ENCODE measurements around the gene PSTPIP1. TPM values are rescaled to one million over a fixed set of nuclear protein-coding genes. Genes with fewer than 3 reads are reported as not detected.
"Not testable (repeated sequence)": the region's sequence is repeated elsewhere in the genome, so short reads cannot be mapped to it uniquely, and the experiment has no call there.

PSTPIP1 gene
- total RNA-seq, 2 experiments from 2014 or later, result 100 to 125 TPM

DNA sequence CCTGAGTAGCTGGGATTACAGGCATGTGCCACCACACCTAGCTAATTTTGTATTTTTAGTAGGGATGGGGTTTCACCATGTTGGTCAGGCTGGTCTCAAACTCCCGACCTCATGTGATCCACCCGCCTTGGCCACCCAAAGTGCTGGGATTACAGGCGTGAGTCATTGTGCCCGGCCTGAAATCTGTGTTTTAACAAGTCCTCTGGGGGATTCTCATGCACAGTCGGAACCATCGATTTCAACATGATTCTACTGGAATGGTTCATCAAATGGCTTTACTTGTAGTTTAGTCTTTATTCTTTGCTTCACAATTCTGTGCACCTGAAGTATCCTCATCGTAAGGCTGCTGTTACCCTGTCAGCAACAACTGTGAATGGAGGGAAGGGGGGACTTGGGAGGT lies 28.9 kb upstream of the PSTPIP1 start:
- H3K36me3 Mint-ChIP-seq (ENCODE audit: low read depth); H3K9me3 Mint-ChIP-seq (ENCODE audit: low read depth); H3K27me3 Mint-ChIP-seq; intact Hi-C loops (cut with DNase I, micrococcal nuclease); POLR2A ChIA-PET; H3K4me1 Mint-ChIP-seq; H3K4me3 Mint-ChIP-seq; ATAC-seq; CTCF ChIA-PET; DNase-seq; H3K27ac Mint-ChIP-seq: not testable (repeated sequence)

DNA sequence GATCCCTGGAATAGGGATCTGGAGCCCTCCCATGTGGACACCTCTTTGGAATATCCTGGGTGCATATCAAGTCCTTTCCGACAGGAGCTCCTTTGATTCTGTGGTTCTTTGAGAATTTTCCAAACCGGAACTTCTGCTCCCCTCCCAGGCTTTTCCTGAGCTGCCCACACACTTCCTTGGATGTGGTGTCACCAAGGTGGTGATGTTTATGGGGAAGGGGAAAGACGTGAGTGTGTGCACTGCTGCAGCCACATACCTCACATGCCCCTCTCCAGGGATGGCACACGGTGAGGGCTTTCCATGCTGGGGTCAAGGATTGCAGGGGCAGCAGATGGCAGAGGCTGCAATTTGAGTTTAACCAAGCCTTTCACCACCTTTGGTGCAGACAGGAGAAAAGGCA lies 27.9 kb upstream of the PSTPIP1 start:
- intact Hi-C loops (cut with DNase I, micrococcal nuclease), result no loop called here
- H3K27ac Mint-ChIP-seq, result no peak overlapping the region
- no peaks in the 10 kb centered on the region for H3K9me3 Mint-ChIP-seq (ENCODE audit: low read depth)
- H3K27me3 Mint-ChIP-seq, result peaks cover 4% of the 10 kb centered on the region
- H3K4me3 Mint-ChIP-seq, result no peak overlapping the region
- DNase-seq, result no peak
- no peaks in the 10 kb centered on the region for H3K4me1 Mint-ChIP-seq
- no peak for ATAC-seq
- no peaks in the 10 kb centered on the region for H3K36me3 Mint-ChIP-seq (ENCODE audit: low read depth)
- CTCF ChIA-PET, result no interaction called here
- POLR2A ChIA-PET, result no interaction called here

DNA sequence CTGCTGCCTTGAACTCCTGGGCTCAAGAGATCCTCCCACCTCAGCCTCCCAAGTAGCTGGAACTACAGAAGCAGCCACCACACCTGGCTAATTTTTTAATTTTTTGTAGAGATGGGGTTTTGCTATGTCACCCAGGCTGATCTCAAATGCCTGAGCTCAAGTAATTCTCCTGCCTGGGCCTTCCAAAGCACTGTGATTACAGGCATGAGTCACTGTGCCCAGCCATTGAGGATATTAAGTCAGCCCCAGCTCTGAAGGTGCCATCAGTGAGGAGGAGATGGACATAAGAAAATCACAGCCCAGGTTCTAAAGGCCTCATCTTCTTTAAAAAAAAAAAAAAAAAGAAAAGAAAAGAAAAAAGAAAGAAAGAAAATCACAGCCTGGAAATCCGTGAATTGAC lies 26.6 kb upstream of the PSTPIP1 start:
- intact Hi-C loops (cut with DNase I, micrococcal nuclease), result no loop called here
- DNase-seq (no peak), ATAC-seq (no peak)
- POLR2A ChIA-PET, result no interaction called here
- H3K9me3 Mint-ChIP-seq (ENCODE audit: low read depth), result no peaks in the 10 kb centered on the region
- H3K36me3 Mint-ChIP-seq (ENCODE audit: low read depth), result no peaks in the 10 kb centered on the region
- no peak overlapping the region for H3K4me3 Mint-ChIP-seq
- CTCF ChIA-PET, result interaction anchor here (0.6 to 1.2 kb wide), 5 partner anchors 17 to 575 kb away, joined by 3 to 5 read pairs (median 3); no protein-coding TSS in a partner anchor
- H3K27me3 Mint-ChIP-seq, result peaks cover 4% of the 10 kb centered on the region
- H3K4me1 Mint-ChIP-seq, result no peaks in the 10 kb centered on the region
- H3K27ac Mint-ChIP-seq, result no peak overlapping the region

DNA sequence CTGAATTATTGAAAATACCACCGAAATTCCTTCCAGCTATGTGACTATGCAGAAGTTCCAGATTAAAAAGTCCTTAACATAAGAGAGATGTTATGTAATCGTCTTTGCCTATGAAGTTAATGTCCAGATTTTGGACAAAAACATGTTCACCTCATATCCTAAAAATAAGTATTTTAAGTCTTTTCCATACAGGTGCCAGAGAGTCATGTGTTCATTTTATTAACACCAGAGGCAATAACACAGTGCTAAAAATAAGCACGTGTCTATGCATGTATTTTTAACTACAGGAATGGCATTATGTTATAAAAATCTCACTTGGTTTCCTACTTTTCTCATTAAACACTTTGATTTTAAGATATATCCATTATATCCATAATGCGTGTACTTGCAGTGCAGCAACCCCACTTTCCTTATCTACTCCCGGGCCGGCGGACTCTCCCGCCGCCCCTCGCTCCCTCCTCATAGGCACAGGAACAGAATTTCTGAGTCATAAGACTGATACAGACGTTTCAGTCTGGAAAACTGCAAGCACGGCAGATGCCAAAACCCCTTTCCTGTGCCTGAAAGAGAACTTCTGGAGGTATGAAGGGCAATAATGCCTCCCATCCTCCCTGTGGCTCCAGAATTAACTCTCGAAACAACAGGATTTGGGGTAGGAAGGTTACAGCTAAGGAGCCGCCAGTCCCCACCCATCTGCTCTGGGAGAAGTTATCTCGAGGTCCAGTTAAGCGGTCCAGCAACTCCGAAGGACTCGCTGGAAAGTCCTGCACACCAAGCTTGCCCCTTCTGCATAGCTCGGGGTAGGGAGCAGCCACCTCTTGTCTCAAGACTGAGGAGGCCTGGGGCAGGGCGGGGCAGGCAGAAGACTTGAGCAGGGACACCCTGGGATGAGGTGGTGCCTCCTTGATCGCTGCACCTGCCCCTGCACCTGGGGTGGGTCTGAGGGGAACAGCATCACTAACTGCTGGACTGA lies 22.3 kb upstream of the PSTPIP1 start:
- H3K9me3 Mint-ChIP-seq (ENCODE audit: low read depth), result no peaks in the 10 kb centered on the region

DNA sequence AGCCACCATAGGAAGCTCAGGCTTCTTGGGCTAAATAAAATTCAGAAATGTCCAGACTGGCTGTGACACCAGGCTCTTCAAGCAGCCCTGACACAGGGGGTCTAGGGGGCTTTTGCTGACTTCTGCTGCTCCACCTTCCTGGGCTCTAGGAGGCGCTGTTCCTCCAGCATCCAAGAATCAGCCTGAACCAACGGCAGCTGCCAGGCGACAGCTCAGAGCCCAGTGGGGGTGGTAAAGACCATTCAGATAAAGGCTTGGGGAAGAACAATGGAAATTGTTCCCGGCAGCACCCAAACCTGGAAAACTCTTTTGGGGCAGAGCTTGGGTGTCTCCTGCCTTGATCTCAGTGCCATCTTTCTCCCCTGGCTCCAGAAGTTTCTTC lies 21.6 kb upstream of the PSTPIP1 start:
- Mint-ChIP-seq H3K4me1 (peaks cover 17% of the 10 kb centered on the region), H3K36me3 (ENCODE audit: low read depth) (no peaks in the 10 kb centered on the region), H3K4me3 (no peak overlapping the region), H3K9me3 (ENCODE audit: low read depth) (no peaks in the 10 kb centered on the region), H3K27ac (no peak overlapping the region), H3K27me3 (no peaks in the 10 kb centered on the region)
- DNase-seq, result peak; percentile 86
- ATAC-seq, result peak; percentile 81
- intact Hi-C loops (cut with DNase I, micrococcal nuclease), result loop anchor here (1.0 to 10.0 kb wide), 10 partner anchors 24 to 570 kb away; no protein-coding TSS in a partner anchor
- ChIA-PET POLR2A (interaction anchor here (0.6 to 1.2 kb wide), 4 partner anchors 49 to 1473 kb away, joined by 3 to 4 read pairs (median 3); no protein-coding TSS in a partner anchor), CTCF (interaction anchor here (0.6 to 9.8 kb wide), 43 partner anchors 10 to 748 kb away, joined by 3 to 87 read pairs (median 4); partner anchors contain the start of gene PSTPIP1)

More for the DNA sequence above, 22.3 kb upstream of the PSTPIP1 start:
- Mint-ChIP-seq H3K27ac (no peak overlapping the region), H3K36me3 (ENCODE audit: low read depth) (no peaks in the 10 kb centered on the region), H3K4me3 (no peak overlapping the region), H3K4me1 (peaks cover 15% of the 10 kb centered on the region), H3K27me3 (no peaks in the 10 kb centered on the region)
- DNase-seq (no peak), ATAC-seq (peak; percentile 8)
- ChIA-PET CTCF (interaction anchor here (0.6 to 9.8 kb wide), 36 partner anchors 9 to 571 kb away, joined by 3 to 87 read pairs (median 5); partner anchors contain the start of gene PSTPIP1), POLR2A (interaction anchor here (0.7 to 1.2 kb wide), 3 partner anchors 49 to 1473 kb away, joined by 3 read pairs; no protein-coding TSS in a partner anchor)
- intact Hi-C loops (cut with DNase I, micrococcal nuclease), result loop anchor here (1.0 to 10.0 kb wide), 10 partner anchors 25 to 571 kb away; no protein-coding TSS in a partner anchor

DNA sequence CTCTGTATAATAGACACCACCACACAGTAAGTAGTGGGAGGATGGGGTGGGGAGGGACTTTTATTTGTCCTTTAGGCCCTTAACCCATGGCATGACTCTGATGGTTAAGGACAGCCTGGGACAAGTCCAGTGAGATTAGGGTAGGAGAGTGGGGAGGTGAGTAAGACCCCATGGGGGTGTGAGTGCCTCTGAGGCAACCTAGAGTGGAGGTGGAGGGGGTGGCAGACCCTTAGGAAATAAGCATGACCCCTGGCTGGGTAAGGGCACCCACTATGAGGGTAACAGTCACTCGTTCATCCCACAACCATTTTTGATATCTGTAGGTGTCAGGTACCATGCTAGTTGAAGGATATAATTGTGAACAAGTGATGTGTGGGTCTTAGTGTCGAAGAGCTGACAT lies 21.0 kb upstream of the PSTPIP1 start:
- CTCF ChIA-PET, result interaction anchor here (0.6 to 9.8 kb wide), 44 partner anchors 9 to 749 kb away, joined by 3 to 87 read pairs (median 4); partner anchors contain the start of gene PSTPIP1
- intact Hi-C loops (cut with DNase I, micrococcal nuclease), result loop anchor here (1.0 to 10.0 kb wide), 10 partner anchors 23 to 569 kb away; no protein-coding TSS in a partner anchor
- Mint-ChIP-seq H3K27me3 (no peaks in the 10 kb centered on the region), H3K36me3 (ENCODE audit: low read depth) (no peaks in the 10 kb centered on the region), H3K4me3 (no peak overlapping the region), H3K9me3 (ENCODE audit: low read depth) (peaks cover 2% of the 10 kb centered on the region), H3K27ac (peak overlapping the region; percentile 1), H3K4me1 (peaks cover 17% of the 10 kb centered on the region)
- ATAC-seq, result no peak
- DNase-seq, result no peak
- POLR2A ChIA-PET, result interaction anchor here (0.6 to 1.2 kb wide), 4 partner anchors 48 to 1472 kb away, joined by 3 to 4 read pairs (median 3); no protein-coding TSS in a partner anchor

DNA sequence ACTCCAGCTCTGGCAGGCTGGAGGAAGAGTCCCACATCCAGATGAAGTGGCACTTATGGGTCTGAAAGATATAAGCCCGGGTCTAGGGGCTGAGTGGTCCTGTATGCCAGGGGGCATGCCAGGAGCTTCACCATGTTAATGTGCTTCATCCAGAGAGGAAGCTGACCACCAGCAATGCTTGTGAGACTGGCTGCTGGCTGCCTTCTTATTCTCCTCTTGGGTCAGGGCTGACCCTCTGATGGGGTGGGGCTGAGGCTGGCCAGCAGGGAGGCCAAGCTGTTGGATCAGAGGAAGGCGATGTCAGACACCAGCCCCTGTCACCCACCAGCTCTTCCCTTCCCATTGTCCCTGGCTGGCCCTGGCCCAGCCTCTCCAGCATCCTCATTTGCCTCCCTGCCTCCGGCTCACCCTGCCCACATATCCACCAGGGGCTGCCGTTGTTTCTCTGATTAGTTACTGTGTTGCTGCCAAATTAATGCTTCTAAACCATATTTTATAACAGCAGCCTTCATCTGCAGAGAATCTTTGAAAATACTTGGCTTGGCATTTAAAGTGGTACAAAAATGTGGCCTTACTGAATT lies 20.4 kb upstream of the PSTPIP1 start:
- H3K36me3 Mint-ChIP-seq (ENCODE audit: low read depth), result no peaks in the 10 kb centered on the region
- H3K27me3 Mint-ChIP-seq, result no peaks in the 10 kb centered on the region
- no peak for ATAC-seq
- DNase-seq, result peak; percentile 42
- intact Hi-C loops (cut with DNase I, micrococcal nuclease), result loop anchor here (5.0 to 10.0 kb wide), 5 partner anchors 38 to 523 kb away; no protein-coding TSS in a partner anchor
- no peak overlapping the region for H3K27ac Mint-ChIP-seq
- H3K9me3 Mint-ChIP-seq (ENCODE audit: low read depth), result peaks cover 2% of the 10 kb centered on the region
- CTCF ChIA-PET, result interaction anchor here (0.7 to 9.8 kb wide), 19 partner anchors 9 to 569 kb away, joined by 3 to 87 read pairs (median 7); partner anchors contain the start of gene PSTPIP1
- no peak overlapping the region for H3K4me3 Mint-ChIP-seq
- peaks cover 17% of the 10 kb centered on the region for H3K4me1 Mint-ChIP-seq
- POLR2A ChIA-PET, result no interaction called here

DNA sequence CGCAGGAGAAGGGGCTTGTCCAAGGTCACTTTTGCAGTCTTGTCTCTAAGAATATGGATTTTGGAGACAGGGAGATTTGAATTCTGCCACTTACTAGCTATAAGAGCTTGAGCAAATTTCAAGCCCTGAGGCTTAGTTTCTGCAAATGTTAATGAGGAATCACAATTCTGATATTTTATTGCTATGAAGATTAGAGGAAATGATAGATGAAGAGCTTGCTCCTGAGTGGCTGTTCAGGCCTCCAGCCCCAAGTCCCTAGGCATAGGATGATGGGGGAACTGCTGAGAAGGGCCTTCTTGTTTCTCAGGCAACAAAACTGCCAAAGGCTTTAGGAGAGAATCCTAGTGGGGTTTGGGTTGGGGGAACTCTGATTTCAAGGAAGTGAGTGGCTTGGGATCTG lies 18.8 kb upstream of the PSTPIP1 start:
- peak overlapping the region; percentile 80 for H3K27ac Mint-ChIP-seq
- ATAC-seq (no peak), DNase-seq (no peak)
- intact Hi-C loops (cut with DNase I, micrococcal nuclease), result loop anchor here in 1 of 2 experiments (5.0 to 10.0 kb wide), 2 partner anchors 36 to 209 kb away; no protein-coding TSS in a partner anchor
- no peak overlapping the region for H3K4me3 Mint-ChIP-seq
- H3K4me1 Mint-ChIP-seq, result peaks cover 17% of the 10 kb centered on the region
- H3K9me3 Mint-ChIP-seq (ENCODE audit: low read depth), result peaks cover 2% of the 10 kb centered on the region
- H3K27me3 Mint-ChIP-seq, result no peaks in the 10 kb centered on the region
- H3K36me3 Mint-ChIP-seq (ENCODE audit: low read depth), result no peaks in the 10 kb centered on the region
- CTCF ChIA-PET, result interaction anchor here (0.8 to 9.8 kb wide), 8 partner anchors 11 to 371 kb away, joined by 3 to 87 read pairs (median 4); no protein-coding TSS in a partner anchor
- POLR2A ChIA-PET, result no interaction called here

DNA sequence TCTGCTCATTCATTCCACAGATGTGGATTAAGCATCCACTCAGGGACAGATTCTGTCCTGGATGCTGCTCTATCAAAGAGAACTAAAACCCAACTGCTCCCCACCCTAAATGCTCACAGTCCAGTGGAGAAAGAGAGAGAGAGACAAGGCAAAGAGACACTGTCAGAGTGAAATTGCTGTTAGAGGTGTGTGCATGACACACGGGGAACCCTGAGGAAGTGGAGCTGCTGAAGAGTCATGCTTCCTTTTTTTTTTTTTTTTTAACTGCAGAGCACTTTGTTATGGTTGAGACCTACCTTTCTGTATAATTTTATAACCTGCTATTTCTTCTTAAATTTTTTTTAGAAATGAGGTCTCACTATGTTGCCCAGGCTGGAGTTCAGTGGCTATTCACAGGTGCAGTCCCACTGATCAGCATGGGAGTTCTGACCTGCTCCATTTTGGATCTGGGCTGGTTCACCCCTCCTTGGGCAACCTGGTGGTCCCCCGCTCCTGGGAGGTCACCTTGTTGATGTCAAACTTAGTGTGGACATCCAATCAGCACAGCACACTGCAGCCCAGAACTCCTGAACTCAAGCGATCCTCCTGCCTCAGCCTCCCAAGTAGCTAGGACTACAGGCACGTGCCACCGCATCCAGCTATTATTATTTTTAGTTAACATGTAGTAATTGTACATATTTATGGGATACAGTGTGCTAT lies 18.2 kb upstream of the PSTPIP1 start:
- Mint-ChIP-seq H3K36me3 (ENCODE audit: low read depth) (no peaks in the 10 kb centered on the region), H3K4me3 (no peak overlapping the region), H3K27ac (peak overlapping the region; percentile 80), H3K27me3 (no peaks in the 10 kb centered on the region), H3K9me3 (ENCODE audit: low read depth) (peaks cover 2% of the 10 kb centered on the region), H3K4me1 (peaks cover 17% of the 10 kb centered on the region)
- intact Hi-C loops (cut with DNase I, micrococcal nuclease), result loop anchor here in 1 of 2 experiments (5.0 to 10.0 kb wide), 2 partner anchors 36 to 208 kb away; no protein-coding TSS in a partner anchor
- ChIA-PET POLR2A (interaction anchor here (0.9 kb wide), 1 partner anchor 83 kb away, joined by 3 read pairs; no protein-coding TSS in a partner anchor), CTCF (interaction anchor here (0.7 to 9.8 kb wide), 11 partner anchors 11 to 520 kb away, joined by 3 to 87 read pairs (median 4); no protein-coding TSS in a partner anchor)
- DNase-seq (peak; percentile 61), ATAC-seq (peak; percentile 91)

DNA sequence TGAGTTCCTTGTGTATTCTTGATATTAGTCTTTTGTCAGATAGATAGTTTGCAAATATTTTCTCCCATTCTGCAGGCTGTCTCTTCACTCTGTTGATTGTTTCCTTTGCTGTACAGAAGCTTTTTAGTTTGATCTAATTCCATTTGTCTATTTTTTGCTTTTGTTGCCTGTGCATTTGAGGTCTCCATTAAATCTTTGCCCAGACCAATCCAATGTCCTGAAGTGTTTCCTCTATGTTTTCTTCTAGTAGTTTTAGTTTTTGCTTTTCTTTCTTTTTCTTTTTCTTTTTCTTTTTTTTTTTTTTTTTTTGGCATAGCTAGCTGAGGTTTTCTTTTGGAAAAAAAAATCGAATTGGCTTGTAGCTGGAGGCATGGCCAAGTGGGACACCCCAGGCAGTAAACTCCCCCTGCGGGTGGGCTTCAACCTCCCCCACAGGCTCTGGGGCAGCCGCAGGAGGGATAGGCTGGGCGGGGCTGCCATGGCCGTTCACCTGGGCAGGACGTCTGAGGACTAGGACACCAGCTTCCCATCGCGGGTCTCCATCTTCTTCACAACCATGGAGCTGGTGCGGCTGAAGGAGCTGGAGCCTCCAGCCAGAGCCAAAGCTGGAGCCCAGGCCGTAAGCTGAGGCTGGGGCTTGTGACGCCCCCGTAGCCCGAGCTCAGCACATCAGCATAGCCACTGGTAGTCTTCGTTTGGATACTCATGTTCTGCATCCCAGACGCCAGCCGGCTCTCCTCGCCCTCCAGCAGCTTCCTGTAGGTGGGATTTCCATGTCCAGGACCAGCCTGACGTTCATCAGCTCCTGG lies 16.2 kb upstream of the PSTPIP1 start:
- peaks cover 13% of the 10 kb centered on the region for H3K4me1 Mint-ChIP-seq
- H3K27ac Mint-ChIP-seq, result no peak overlapping the region
- H3K27me3 Mint-ChIP-seq, result no peaks in the 10 kb centered on the region
- POLR2A ChIA-PET, result no interaction called here
- CTCF ChIA-PET, result interaction anchor here (0.6 to 9.8 kb wide), 7 partner anchors 14 to 140 kb away, joined by 3 to 87 read pairs (median 3); no protein-coding TSS in a partner anchor
- intact Hi-C loops (cut with DNase I, micrococcal nuclease), result loop anchor here in 1 of 2 experiments (5.0 to 10.0 kb wide), 2 partner anchors 34 to 206 kb away; no protein-coding TSS in a partner anchor
- no peak for DNase-seq
- H3K4me3 Mint-ChIP-seq, result no peak overlapping the region
- ATAC-seq, result no peak
- H3K36me3 Mint-ChIP-seq (ENCODE audit: low read depth), result no peaks in the 10 kb centered on the region
- H3K9me3 Mint-ChIP-seq (ENCODE audit: low read depth), result peaks cover 2% of the 10 kb centered on the region
